A673 (cell line): ENCODE measurements around the gene ANP32A. TPM values are rescaled to one million over a fixed set of nuclear protein-coding genes. Genes with fewer than 3 reads are reported as not detected.

Source experiments
- BruUV-seq: library from RNA; stranded (reverse); fragments of 400-500 nt; replicated peaks from 2 replicates; lab custom pipeline; 2021; lab: Mats Ljungman, UMichigan
- CTCF ChIA-PET: fragments of 300-600 bp; sonication (Branson Sonifier 250); formaldehyde crosslinking; loops from one replicate; lab custom pipeline; 2022; ENCODE audit warnings: antibody characterized with exemption; lab: Charles Lee
- POLR2A ChIA-PET: fragments of 300-600 bp; sonication (Branson Sonifier 250); formaldehyde crosslinking; loops from one replicate; lab custom pipeline; 2022; ENCODE audit warnings: antibody characterized with exemption; ENCODE audit not compliant: low non-redundant PET; lab: Charles Lee
- DNase-seq: peaks from one replicate; pipeline ENCODE4 v3.0.0-alpha.2; 2015; ENCODE audit warnings: low spot score
- H3K27ac ChIP-seq: fragments of 200-600 bp; sonication (generic); 2 replicates; pipeline ENCODE4 v1.5.1; 2016; ENCODE audit warnings: mixed run types, low read depth, mild to moderate bottlenecking, mixed read lengths, antibody characterized with exemption, low read length; ENCODE audit not compliant: poor library complexity, severe bottlenecking
- H3K27me3 ChIP-seq: fragments of 200-600 bp; sonication (generic); replicated peaks from 2 replicates; pipeline ENCODE4 v1.6.1; 2017; ENCODE audit warnings: mixed run types, low read depth, mild to moderate bottlenecking, mixed read lengths, antibody characterized with exemption, low read length; ENCODE audit not compliant: insufficient read depth, poor library complexity
- H3K36me3 ChIP-seq: fragments of 200-600 bp; sonication (generic); 2 replicates; pipeline ENCODE4 v1.6.1; 2016; ENCODE audit warnings: mixed run types, mild to moderate bottlenecking, mixed read lengths, antibody characterized with exemption, low read length; ENCODE audit not compliant: insufficient read depth, poor library complexity, severe bottlenecking
- H3K4me1 ChIP-seq: fragments of 200-600 bp; sonication (generic); 2 replicates; pipeline ENCODE4 v1.6.1; 2017; ENCODE audit warnings: mixed run types, mild to moderate bottlenecking, mixed read lengths, antibody characterized with exemption, low read length; ENCODE audit not compliant: insufficient read depth, poor library complexity, severe bottlenecking
- H3K4me3 ChIP-seq: fragments of 200-600 bp; sonication (generic); 2 replicates; pipeline ENCODE4 v1.5.1; 2016; ENCODE audit warnings: low read depth, mixed run types, mild to moderate bottlenecking, mixed read lengths, low read length; ENCODE audit not compliant: poor library complexity, severe bottlenecking
- H3K9me3 ChIP-seq: fragments of 200-600 bp; sonication (generic); 2 replicates; pipeline ENCODE4 v1.6.1; 2016; ENCODE audit warnings: mixed run types, low read depth, mild to moderate bottlenecking, mixed read lengths, antibody characterized with exemption, low read length; ENCODE audit not compliant: poor library complexity, severe bottlenecking
- CTCF ChIP-seq: fragments of 300-800, 200-600 bp; sonication (generic); conservative IDR thresholded peaks from 2 replicates; pipeline ENCODE4 v1.5.1; 2017; ENCODE audit warnings: low read depth, mild to moderate bottlenecking, antibody characterized with exemption, low read length, moderate library complexity, mixed read lengths
- EZH2 ChIP-seq: fragments of 200-600 bp; sonication (generic); IDR thresholded peaks from 2 replicates; pipeline ENCODE4 v1.6.1; 2017; ENCODE audit warnings: borderline replicate concordance, low read depth, mild to moderate bottlenecking, mixed read lengths, antibody characterized with exemption, low read length; ENCODE audit not compliant: poor library complexity, severe bottlenecking
- intact Hi-C: fragments of 100-400 bp; cut with micrococcal nuclease; formaldehyde crosslinking; loops from one replicate; pipeline ENCODE4 v1.10.0; 2022; ENCODE audit not compliant: unreplicated experiment
- total RNA-seq: library from RNA; stranded (reverse); gene quantifications from 2 replicates; pipeline ENCODE4 v1.2.3, GENCODE V29; 2021

ANP32A gene
- total RNA-seq, 1 experiment from 2014 or later = 331 TPM

GRCh38 chr15:68787609-68788263 lies 33.0 kb downstream of the ANP32A start:
- Histone ChIP-seq H3K4me3 (no peak overlapping the region), H3K4me1 (peaks cover 40% of the 10 kb centered on the region), H3K27ac (no peak overlapping the region), H3K36me3 (peaks cover 43% of the 10 kb centered on the region), H3K27me3 (no peaks in the 10 kb centered on the region), H3K9me3 (no peaks in the 10 kb centered on the region)
- TF ChIP-seq CTCF (no peak), EZH2 (no peak)
- ChIA-PET CTCF (no interaction called here), POLR2A (no interaction called here)
- no peak for DNase-seq
- BruUV-seq = no TSS peak
- intact Hi-C loops = no loop called here

- CTCF ChIA-PET = no interaction called here
- TF ChIP-seq EZH2 = no peak
These were observed 33.9 kb downstream of the ANP32A start for GRCh38 chr15:68786753-68787152.

GRCh38 chr15:68785541-68785940 lies 35.2 kb downstream of the ANP32A start:
- Histone ChIP-seq H3K36me3 (peaks cover 63% of the 10 kb centered on the region), H3K4me1 (peaks cover 22% of the 10 kb centered on the region), H3K4me3 (no peak overlapping the region), H3K9me3 (no peaks in the 10 kb centered on the region), H3K27ac (no peak overlapping the region), H3K27me3 (no peaks in the 10 kb centered on the region)
- POLR2A ChIA-PET = interaction anchor here (0.7 kb wide), 1 partner anchor 1176 kb away, joined by 5 read pairs; no protein-coding TSS in a partner anchor
- CTCF ChIA-PET = no interaction called here
- TF ChIP-seq CTCF = no peak
- TF ChIP-seq EZH2 = no peak
- no peak for DNase-seq
- no TSS peak for BruUV-seq
- intact Hi-C loops = no loop called here

More at GRCh38 chr15:68786753-68787152, 33.9 kb downstream of the ANP32A start:
- POLR2A ChIA-PET = no interaction called here
- H3K27me3 ChIP-seq = no peaks in the 10 kb centered on the region
- no peak overlapping the region for H3K4me3 ChIP-seq
- H3K36me3 ChIP-seq = peaks cover 52% of the 10 kb centered on the region
- no TSS peak for BruUV-seq
- DNase-seq = no peak
- H3K4me1 ChIP-seq = peaks cover 34% of the 10 kb centered on the region
- H3K9me3 ChIP-seq = no peaks in the 10 kb centered on the region
- intact Hi-C loops = no loop called here
- H3K27ac ChIP-seq = no peak overlapping the region

- H3K4me1 ChIP-seq = peaks cover 10% of the 10 kb centered on the region
- intact Hi-C loops = no loop called here
- no peak for DNase-seq
- H3K27me3 ChIP-seq = no peaks in the 10 kb centered on the region
- ChIA-PET POLR2A (no interaction called here), CTCF (interaction anchor here (1.9 kb wide), 1 partner anchor 91 kb away, joined by 13 read pairs; no protein-coding TSS in a partner anchor)
- H3K27ac ChIP-seq = no peak overlapping the region
- peaks cover 76% of the 10 kb centered on the region for H3K36me3 ChIP-seq
- no TSS peak for BruUV-seq
- TF ChIP-seq CTCF (no peak), EZH2 (no peak)
- H3K4me3 ChIP-seq = no peak overlapping the region
- H3K9me3 ChIP-seq = no peaks in the 10 kb centered on the region
These were observed 36.5 kb downstream of the ANP32A start for GRCh38 chr15:68784206-68784605.
